ENCODE data around the gene PTX4.
"Not testable (repeated sequence)": the region's sequence is repeated elsewhere in the genome, so short reads cannot be mapped to it uniquely, and the experiment has no call there.

The PTX4 gene

GRCh38 chr16:1489077-1489476 lies 333 bp upstream of the PTX4 start:
- no peak overlapping the region for H3K4me3 ChIP-seq (ENCODE audit: low read depth, low read length)
- no peak for DNase-seq (ENCODE audit: low read depth)

- no peak for DNase-seq (ENCODE audit: low read depth)
- H3K4me3 ChIP-seq (ENCODE audit: low read depth, low read length) = no peak overlapping the region
Observed at GRCh38 chr16:1488054-1488601, 616 bp downstream of the PTX4 start.

DNA sequence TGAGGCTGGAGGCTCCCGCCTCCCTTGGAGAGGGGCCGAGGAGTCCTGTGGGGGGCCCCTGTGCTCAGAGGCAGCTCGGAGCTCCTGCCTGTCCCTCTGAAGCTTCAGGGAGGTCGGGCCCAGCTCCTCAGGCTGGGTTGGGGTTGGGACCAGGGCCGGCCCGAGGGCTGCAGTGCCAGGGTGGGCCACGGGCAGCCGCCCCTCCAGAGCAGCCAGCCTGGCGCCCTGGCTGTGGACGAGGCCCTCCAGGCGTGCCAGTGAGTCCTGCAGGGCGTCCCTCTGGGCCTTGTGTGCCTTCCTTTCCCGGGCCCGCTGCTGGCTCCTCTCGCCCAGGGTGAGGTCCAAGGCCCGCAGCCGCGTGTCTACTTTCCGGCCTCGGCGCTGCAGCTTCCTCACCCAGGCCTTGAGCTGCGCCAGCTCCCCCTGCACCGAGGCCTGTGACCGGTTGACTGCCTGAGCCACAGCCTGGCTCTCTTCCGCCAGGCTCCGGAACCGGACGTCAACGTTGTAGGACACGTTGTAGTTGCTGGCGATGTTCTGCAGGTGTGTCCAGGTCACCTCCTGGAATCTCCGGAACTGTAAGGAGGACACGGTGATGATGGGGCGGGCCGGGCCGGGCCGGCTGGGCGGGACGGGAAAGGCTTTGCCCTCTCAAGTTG lies 1.2 kb downstream of the PTX4 start:
- H3K4me3 ChIP-seq (ENCODE audit: low read depth, low read length) = no peak overlapping the region
- no peak for DNase-seq (ENCODE audit: low read depth)

- no peak for DNase-seq (ENCODE audit: low read depth)
- no peak overlapping the region for H3K4me3 ChIP-seq (ENCODE audit: low read depth, low read length)
Observed at GRCh38 chr16:1486551-1487390, 2.0 kb downstream of the PTX4 start.

DNA sequence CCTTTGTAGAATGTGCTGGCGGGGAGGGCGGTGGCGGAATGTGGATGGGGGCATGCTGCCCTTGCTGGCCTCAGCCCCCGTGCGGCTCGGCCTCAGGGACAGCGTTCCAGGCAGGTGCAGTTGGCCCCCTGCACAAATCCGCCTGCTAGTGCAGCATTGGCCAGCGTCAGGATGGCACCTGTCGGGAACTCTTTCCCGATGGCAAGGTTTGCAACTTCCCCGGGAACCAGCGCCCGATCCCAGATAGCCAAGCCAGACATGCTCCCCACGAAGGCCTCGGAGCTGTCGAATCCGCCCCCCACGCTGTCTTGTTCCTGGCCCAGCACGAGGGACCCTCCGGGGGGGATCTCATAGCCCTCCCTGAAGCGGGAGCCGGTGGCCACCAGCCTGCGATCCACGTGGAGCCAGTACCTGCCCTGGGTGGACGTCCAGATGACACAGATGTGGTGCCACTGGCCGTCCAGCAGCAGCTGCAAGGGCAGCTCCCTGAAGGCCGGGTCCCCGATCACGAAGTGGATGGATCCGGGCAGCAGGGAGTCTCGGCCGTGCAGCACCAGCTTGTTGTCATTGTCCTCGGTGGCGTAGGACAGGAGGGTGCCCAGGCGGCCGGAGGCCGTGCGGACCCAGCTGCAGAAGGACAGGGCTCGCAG lies 2.8 kb downstream of the PTX4 start:
- no peak overlapping the region for H3K4me3 ChIP-seq (ENCODE audit: low read depth, low read length)
- DNase-seq (ENCODE audit: low read depth) = no peak

- DNase-seq (ENCODE audit: low read depth) = no peak
- H3K4me3 ChIP-seq (ENCODE audit: low read depth, low read length) = no peak overlapping the region
Observed at GRCh38 chr16:1481906-1482835, 6.6 kb downstream of the PTX4 start.

- H3K4me3 ChIP-seq (ENCODE audit: low read depth, low read length); DNase-seq (ENCODE audit: low read depth): not testable (repeated sequence)
Observed at GRCh38 chr16:1478937-1479336, 9.8 kb downstream of the PTX4 start.

DNA sequence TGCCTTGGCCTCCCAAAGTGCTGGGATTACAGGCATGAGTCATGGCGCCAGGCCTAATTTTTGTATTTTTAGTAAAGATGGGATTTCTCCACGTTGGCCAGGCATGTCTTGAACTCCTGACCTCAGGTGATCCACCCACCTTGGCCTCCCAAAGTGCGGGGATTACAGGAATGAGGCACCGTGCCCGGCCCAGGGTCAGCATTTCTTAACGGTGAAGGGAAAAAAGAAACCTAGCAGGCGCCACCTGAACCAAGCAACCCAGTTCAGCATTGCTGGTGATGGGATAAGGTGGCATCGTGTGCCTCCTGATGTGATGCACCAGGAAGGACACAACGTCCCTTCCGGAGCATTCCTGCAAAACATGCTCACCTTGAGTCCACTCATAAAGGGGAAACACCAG lies 11.7 kb downstream of the PTX4 start:
- no peak for DNase-seq (ENCODE audit: low read depth)
- H3K4me3 ChIP-seq (ENCODE audit: low read depth, low read length) = no peak overlapping the region

GRCh38 chr16:1475552-1476114 lies 13.1 kb downstream of the PTX4 start:
- H3K4me3 ChIP-seq (ENCODE audit: low read depth, low read length) = peak overlapping the region; percentile 73
- DNase-seq (ENCODE audit: low read depth) = no peak

- H3K4me3 ChIP-seq (ENCODE audit: low read depth, low read length) = peak within 1 kb of the TSS; percentile 73
- DNase-seq (ENCODE audit: low read depth) = peak; percentile 62
Observed at GRCh38 chr16:1474796-1475551, 13.8 kb downstream of the PTX4 start, which contains the start of gene CLCN7. CLCN7 (minus strand) TSS chr16:1475028; CDS start chr16:1474974, 54 bp downstream.

DNA sequence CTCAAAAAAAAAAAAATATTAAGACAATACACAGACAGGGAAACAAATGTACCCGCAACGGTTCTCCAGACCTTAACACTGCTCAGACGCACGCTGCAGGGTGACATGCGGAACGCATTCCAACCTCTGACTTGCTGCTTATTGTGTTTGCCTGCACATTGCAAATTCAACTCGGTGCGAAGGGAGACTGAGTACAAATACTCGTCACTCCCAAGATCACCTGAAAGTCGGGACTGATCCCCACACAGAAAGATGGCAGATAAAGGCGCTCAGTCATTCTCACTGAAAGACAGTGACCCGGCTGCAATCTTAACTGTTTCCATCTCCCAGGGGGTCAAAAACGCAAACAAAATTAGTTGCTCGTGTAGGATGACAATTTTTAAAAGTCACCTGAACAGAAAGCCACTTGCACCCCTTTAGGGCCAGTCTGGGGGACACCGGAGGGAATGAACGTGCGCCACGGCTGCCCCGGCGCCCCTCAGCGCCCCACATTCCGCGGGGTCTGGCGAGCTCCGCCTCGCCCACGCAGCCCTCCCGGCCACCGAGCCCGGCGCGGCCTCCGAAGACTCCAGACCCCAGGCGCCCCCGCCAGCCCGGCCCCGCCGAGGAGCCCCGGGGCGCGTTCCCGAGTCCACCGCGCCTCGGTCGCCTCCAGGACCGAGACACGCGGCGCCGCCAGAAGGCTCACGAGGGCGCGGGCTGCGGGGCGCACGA lies 14.5 kb downstream of the PTX4 start:
- H3K4me3 ChIP-seq (ENCODE audit: low read depth, low read length) = peak overlapping the region; percentile 73
- no peak for DNase-seq (ENCODE audit: low read depth)

GRCh38 chr16:1472974-1473373 lies 15.8 kb downstream of the PTX4 start:
- H3K4me3 ChIP-seq (ENCODE audit: low read depth, low read length) = no peak overlapping the region
- DNase-seq (ENCODE audit: low read depth) = no peak

DNA sequence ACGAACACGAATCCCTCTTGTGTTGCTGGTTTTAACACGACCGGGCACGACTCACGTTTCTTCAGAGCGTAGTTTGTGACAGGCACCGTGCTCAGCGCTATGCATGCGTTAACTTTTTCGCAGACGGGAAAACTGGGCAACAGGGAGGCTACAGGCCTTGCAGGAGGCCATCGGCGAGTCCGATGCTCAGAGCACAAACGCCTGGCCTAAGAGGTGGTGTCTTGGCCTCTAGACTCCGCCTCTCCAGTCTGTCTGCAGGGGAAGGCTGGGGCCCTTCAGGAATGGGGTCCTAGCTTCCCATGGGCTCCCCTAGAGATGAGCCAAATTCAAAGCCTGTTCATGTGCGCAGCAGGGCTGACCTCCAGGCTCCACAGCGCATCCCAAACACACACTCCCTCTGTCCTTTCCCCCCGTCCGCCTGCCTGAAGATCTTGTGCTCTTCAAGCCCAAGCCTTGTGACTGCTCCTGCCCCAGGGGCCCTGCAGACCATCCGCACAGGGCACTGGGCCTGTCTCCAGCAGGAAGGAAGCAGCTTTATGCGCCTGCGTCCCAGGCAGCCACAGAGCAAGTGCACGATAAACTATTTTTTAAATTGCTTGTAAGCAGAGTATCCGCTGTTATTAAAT lies 17.1 kb downstream of the PTX4 start:
- no peak for DNase-seq (ENCODE audit: low read depth)
- H3K4me3 ChIP-seq (ENCODE audit: low read depth, low read length) = no peak overlapping the region

DNA sequence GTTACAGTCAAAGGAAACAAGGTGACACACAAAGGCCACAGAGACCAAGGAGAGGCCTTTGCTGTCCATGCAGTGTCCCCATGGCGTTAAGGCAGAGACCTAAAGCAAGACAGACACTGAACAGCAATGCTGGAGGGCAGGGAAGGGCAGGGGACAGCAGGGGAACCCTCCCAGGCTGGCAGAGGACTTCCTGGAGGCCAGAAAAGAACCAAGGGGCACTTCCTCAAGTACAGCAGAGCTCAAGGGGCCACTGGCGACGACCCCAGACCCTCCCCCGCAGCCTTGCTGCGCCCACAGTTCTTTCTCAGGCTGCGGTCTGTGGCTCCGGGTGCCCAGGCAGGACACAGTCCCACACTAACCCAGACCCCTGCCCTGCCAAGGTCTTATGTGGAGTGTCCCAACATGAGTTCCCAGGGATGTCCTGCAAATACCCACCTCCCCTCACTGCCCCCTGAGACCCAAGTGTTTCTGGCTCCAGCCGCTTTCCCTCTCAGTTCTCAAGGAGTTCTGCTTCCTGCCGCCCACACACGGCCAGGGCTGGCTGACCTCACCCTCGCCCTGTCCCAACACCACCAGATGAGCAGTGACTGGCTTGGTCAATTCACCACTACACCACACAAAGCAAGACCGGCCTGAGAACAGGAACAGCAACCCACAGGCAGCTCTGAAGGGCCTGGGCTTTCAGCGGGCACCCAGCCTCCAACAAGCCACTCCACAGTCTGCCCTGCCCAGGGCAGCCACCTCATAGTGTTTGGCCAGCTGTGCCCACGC lies 18.1 kb downstream of the PTX4 start:
- H3K4me3 ChIP-seq (ENCODE audit: low read depth, low read length) = no peak overlapping the region

GRCh38 chr16:1469693-1470201 lies 19.0 kb downstream of the PTX4 start:
- DNase-seq (ENCODE audit: low read depth) = no peak
- no peak overlapping the region for H3K4me3 ChIP-seq (ENCODE audit: low read depth, low read length)

More for the DNA sequence above, 18.1 kb downstream of the PTX4 start:
- DNase-seq (ENCODE audit: low read depth) = no peak

DNA sequence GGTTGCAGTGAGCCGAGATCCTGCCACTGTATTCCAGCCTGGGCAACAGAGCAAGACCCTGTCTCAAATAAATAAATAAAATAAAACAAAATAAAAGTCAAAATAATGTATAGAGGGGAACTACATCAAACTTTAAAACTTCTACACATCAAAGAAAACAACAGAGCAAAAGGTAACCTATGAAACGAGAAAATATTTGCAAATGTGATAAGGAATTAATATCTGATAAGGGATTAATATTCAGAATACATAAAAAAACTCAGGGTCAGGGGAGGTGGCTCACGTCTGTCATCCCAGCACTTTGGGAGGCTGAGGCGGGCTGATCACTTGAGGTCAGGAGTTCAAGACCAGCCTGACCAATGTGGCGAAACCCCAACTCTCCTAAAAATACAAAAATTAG lies 19.6 kb downstream of the PTX4 start:
- DNase-seq (ENCODE audit: low read depth); H3K4me3 ChIP-seq (ENCODE audit: low read depth, low read length): not testable (repeated sequence)

Measured in skeletal muscle cell (primary cell).